HEK293 (cell line): ENCODE data around the gene NPAT.

Experiments used
- IKZF3 ChIP-seq: fragments of 450-650 bp; IDR thresholded peaks from 2 replicates; pipeline ENCODE4 v1.5.0; 2018; ENCODE audit warnings: missing biosample characterization, mild to moderate bottlenecking, missing genetic modification characterization, moderate library complexity
- SP2 ChIP-seq: fragments of 450-650 bp; formaldehyde crosslinking; IDR thresholded peaks from 2 replicates; pipeline ENCODE4 v1.5.1; 2016; ENCODE audit warnings: missing biosample characterization, missing genetic modification characterization
- ZBTB8A ChIP-seq: fragments of 450-650 bp; formaldehyde crosslinking; IDR thresholded peaks from 2 replicates; pipeline ENCODE4 v1.5.1; 2016; ENCODE audit warnings: missing biosample characterization, missing genetic modification characterization
- TF ChIP-seq, protein P1 (sequence below): fragments of 450-650 bp; formaldehyde crosslinking; IDR thresholded peaks from 2 replicates; pipeline ENCODE4 v1.5.1; 2016; ENCODE audit warnings: missing biosample characterization, missing genetic modification characterization

DNA sequence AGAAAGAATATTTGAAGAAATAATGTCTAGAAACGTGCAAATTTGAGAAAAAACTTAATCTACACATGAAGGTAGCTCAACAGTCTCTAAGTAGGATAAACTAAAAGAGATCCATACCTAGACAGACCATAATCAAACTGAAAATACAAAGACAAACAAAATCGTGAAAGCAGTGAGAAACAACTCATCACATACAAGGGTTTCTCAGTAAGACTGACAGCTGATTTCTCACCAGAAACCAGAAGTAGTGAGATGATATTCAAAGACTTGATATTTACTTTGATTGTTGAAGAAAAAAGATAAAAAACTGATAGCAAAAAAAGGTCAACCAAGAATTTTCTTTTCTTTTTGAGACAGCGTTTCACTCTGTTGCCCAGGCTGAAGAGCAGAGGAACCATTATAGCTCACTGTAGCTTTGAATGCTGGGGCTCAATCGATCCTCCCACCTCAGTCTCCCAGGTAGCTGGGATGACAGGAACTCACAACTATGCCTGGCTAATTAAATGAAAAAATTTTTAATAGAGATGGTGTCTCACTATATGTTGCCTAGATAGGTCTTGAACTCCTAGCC, 17.4 kb downstream of the NPAT start:
- TF ChIP-seq ZBTB8A (tag by site-specific recombination) = no peak
- TF ChIP-seq, protein P1, sequence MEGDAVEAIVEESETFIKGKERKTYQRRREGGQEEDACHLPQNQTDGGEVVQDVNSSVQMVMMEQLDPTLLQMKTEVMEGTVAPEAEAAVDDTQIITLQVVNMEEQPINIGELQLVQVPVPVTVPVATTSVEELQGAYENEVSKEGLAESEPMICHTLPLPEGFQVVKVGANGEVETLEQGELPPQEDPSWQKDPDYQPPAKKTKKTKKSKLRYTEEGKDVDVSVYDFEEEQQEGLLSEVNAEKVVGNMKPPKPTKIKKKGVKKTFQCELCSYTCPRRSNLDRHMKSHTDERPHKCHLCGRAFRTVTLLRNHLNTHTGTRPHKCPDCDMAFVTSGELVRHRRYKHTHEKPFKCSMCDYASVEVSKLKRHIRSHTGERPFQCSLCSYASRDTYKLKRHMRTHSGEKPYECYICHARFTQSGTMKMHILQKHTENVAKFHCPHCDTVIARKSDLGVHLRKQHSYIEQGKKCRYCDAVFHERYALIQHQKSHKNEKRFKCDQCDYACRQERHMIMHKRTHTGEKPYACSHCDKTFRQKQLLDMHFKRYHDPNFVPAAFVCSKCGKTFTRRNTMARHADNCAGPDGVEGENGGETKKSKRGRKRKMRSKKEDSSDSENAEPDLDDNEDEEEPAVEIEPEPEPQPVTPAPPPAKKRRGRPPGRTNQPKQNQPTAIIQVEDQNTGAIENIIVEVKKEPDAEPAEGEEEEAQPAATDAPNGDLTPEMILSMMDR = no peak
- no peak for TF ChIP-seq IKZF3 (tag by site-specific recombination)
- no peak for TF ChIP-seq SP2
